BJ (cell line): ENCODE results near the gene ARHGEF4. TPM values are rescaled to one million over a fixed set of nuclear protein-coding genes. Genes with fewer than 3 reads are reported as not detected.

ENCODE experiments used
- CTCF ChIA-PET: fragments of 350-600 bp; formaldehyde crosslinking; extraction: SDS; loops from one replicate; lab custom pipeline; 2021; ENCODE audit warnings: antibody characterized with exemption, inconsistent platforms; lab: Yijun Ruan, JAX
- POLR2A ChIA-PET: fragments of 300-600 bp; sonication (Branson Sonifier 250); formaldehyde crosslinking; extraction: SDS; loops from one replicate; lab custom pipeline; 2021; ENCODE audit warnings: antibody characterized with exemption; lab: Charles Lee
- DNase-seq: peaks from one replicate; pipeline ENCODE4 v3.0.0-alpha.2; 2011; ENCODE audit warnings: low read depth
- H3K27me3 ChIP-seq: 2 replicates; pipeline ENCODE4 v1.6.0; 2011; ENCODE audit warnings: low read length; ENCODE audit not compliant: control insufficient read depth, insufficient read depth
- H3K36me3 ChIP-seq: 2 replicates; pipeline ENCODE4 v1.5.1; 2011; ENCODE audit warnings: low read length; ENCODE audit not compliant: control insufficient read depth, insufficient read depth
- H3K4me3 ChIP-seq: 2 replicates; pipeline ENCODE4 v1.5.1; 2011; ENCODE audit warnings: low read depth, mild to moderate bottlenecking, control low read depth, low read length
- polyA plus RNA-seq: library from polyadenylated mRNA; depleted of rRNA; stranded (reverse); fragments of >200 nt; gene quantifications from 2 replicates; pipeline ENCODE4 v1.2.3, GENCODE V29; 2011
- TF ChIP-seq, protein P1 (sequence below): IDR thresholded peaks from 2 replicates; pipeline ENCODE4 v1.5.1; 2011; ENCODE audit warnings: low read depth, mild to moderate bottlenecking, control low read depth, inconsistent platforms, low read length, moderate library complexity; ENCODE audit not compliant: insufficient read depth

The ARHGEF4 gene
- polyA plus RNA-seq, 1 experiment, result 15.1 TPM

DNA sequence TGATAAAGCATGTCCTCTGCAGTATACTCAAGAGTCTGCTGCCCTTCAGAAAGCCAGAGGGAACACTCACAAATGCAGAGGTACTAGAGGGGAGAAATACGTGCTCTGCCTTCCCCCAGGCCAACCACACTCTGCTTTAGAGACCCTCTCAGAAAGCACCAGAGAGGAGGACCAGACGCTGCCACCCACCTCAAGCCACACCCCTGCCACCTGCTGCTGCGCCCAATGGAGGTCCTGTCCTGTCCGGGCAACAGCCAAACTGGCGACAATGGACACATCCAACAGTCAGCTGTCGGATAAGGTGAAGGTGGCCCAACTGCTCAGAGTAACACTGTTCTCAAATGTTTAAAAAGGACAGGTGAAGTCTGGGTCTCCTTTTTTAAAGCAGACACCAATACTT lies 211.9 kb downstream of the ARHGEF4 start:
- Histone ChIP-seq H3K36me3 (peaks cover 43% of the 10 kb centered on the region), H3K27me3 (no peaks in the 10 kb centered on the region), H3K4me3 (no peak overlapping the region)
- TF ChIP-seq, protein P1, sequence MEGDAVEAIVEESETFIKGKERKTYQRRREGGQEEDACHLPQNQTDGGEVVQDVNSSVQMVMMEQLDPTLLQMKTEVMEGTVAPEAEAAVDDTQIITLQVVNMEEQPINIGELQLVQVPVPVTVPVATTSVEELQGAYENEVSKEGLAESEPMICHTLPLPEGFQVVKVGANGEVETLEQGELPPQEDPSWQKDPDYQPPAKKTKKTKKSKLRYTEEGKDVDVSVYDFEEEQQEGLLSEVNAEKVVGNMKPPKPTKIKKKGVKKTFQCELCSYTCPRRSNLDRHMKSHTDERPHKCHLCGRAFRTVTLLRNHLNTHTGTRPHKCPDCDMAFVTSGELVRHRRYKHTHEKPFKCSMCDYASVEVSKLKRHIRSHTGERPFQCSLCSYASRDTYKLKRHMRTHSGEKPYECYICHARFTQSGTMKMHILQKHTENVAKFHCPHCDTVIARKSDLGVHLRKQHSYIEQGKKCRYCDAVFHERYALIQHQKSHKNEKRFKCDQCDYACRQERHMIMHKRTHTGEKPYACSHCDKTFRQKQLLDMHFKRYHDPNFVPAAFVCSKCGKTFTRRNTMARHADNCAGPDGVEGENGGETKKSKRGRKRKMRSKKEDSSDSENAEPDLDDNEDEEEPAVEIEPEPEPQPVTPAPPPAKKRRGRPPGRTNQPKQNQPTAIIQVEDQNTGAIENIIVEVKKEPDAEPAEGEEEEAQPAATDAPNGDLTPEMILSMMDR, result no peak
- no peak for DNase-seq
- POLR2A ChIA-PET, result no interaction called here
- CTCF ChIA-PET, result no interaction called here

DNA sequence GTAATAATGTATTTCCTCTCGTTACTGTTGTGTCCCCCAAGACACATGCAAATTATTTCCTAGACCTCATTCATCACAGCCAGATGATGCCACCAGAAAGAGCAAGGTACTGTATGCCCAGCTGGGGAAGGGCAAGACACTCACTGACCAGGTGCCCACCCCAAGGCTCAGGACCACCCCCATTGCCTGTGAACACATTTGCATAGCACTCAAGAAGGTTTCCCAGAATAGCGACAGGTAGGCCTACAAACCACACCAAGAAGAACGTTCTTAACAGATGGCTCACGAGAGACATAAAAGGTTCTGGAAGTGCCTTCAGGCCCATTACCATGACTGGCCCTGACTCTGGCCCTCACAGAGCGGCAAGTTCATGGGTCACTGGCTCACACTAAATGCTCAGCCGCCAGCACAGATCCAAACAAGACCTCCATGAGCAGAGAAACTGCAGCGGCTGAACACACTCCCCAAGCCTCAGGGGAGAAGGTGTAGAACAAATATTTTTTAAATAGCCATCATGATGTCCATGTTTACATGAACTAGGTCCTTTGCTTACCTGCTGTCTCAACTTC lies 212.5 kb downstream of the ARHGEF4 start:
- Histone ChIP-seq H3K27me3 (no peaks in the 10 kb centered on the region), H3K4me3 (no peak overlapping the region), H3K36me3 (peaks cover 43% of the 10 kb centered on the region)
- CTCF ChIA-PET, result no interaction called here
- POLR2A ChIA-PET, result no interaction called here
- DNase-seq, result no peak
- TF ChIP-seq, protein P1, result no peak

DNA sequence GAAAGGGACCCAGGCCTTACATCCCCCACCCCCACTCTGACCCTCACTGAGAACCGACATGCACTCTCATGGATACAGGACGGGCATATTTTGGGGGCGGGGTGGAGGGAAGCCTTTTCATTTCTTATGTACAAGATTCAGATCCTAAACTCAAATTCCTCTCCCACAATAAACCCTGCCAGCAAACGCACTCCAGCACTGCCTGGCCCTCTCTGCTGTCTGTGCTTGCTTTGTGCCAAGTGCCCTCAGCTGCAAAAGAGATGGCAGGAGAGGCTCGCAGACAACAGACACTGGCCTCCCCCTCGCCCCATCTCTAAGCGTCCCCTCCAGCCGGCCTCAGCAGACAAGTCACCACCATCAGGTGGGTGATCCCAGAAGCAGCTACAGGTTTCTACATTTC lies 214.2 kb downstream of the ARHGEF4 start:
- H3K36me3 ChIP-seq, result peaks cover 48% of the 10 kb centered on the region
- H3K27me3 ChIP-seq, result no peaks in the 10 kb centered on the region
- TF ChIP-seq, protein P1, result no peak
- H3K4me3 ChIP-seq, result no peak overlapping the region
- ChIA-PET CTCF (interaction anchor here (0.6 kb wide), 1 partner anchor 898 kb away, joined by 3 read pairs; no protein-coding TSS in a partner anchor), POLR2A (no interaction called here)
- DNase-seq, result no peak

DNA sequence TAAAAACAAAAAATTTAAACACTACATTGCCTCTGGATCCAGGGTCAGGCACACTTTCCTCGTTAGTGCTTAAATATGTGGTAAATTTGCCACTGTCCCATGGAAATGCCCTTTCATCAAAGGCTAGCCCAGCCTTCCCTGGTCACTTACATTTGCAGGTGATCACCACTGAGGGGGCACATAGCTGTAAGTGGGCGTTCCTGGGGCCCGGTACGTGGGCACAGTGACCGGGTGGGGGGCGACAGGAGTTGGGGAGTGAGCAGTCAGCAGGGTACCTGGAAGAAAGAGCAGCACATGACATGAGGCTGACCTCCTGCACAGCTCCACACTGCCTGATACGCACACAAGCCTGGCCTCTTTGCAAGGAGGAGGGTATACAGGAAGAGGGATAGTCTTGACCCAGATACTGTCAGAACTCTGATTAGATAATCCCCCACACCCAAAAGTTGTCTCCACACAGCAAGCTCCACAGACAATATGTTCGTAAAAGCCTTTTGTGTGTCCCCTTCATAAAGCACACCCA lies 216.1 kb downstream of the ARHGEF4 start:
- POLR2A ChIA-PET, result no interaction called here
- peaks cover 41% of the 10 kb centered on the region for H3K36me3 ChIP-seq
- TF ChIP-seq, protein P1, result no peak
- H3K4me3 ChIP-seq, result no peak overlapping the region
- no peaks in the 10 kb centered on the region for H3K27me3 ChIP-seq
- DNase-seq, result no peak
- CTCF ChIA-PET, result no interaction called here

DNA sequence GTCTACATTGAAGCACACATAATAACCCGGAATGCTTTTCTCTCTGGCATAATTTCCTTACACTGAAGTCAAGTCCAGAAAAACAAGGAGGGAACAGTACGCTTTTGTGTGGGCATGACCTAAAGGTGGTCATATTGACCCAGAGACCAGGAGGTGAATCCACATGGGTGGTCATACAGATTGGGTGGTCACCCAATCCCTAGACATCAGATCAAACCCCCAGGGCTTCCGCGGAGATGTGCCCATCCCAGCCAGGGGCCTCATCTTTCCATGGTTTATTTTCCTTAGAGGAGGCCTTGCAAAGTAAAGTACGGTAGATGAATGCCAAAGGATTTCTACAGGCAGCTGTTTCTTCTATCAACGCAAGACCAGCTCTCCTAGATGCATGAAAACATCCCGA lies 217.8 kb downstream of the ARHGEF4 start:
- H3K4me3 ChIP-seq, result no peak overlapping the region
- TF ChIP-seq, protein P1, result no peak
- no peak for DNase-seq
- H3K27me3 ChIP-seq, result no peaks in the 10 kb centered on the region
- ChIA-PET CTCF (no interaction called here), POLR2A (no interaction called here)
- peaks cover 33% of the 10 kb centered on the region for H3K36me3 ChIP-seq
